Esophagus squamous epithelium (tissue), 4 donors: ENCODE results near the gene SRGAP1.

Source experiments
- CTCF ChIP-seq, 6 experiments: fragments of 450-650 bp in 4 of 6; fragments of 200-600 bp in 2 of 6; sonication (generic) in 2 of 6; IDR thresholded peaks; one replicate each; pipeline ENCODE4 v1.5.1; 2016 to 2019; ENCODE audit warnings: antibody characterized with exemption in 6 of 6, mild to moderate bottlenecking in 4 of 6, moderate library complexity in 4 of 6
- POLR2A ChIP-seq, 4 donors: fragments of 450-650 bp; IDR thresholded peaks; one replicate each; pipeline ENCODE4 v1.6.1; 2017; ENCODE audit warnings: antibody characterized with exemption in 4 of 4, mild to moderate bottlenecking in 4 of 4, moderate library complexity in 3 of 4

- TF ChIP-seq CTCF (IDR thresholded peaks at IDR 0.05) (no peak), POLR2A (IDR thresholded peaks at IDR 0.05) (no peak)
Observed at GRCh38 chr12:63904653-63905052, 60.2 kb downstream of the SRGAP1 start.
